DMS 273 treated with DMSO at 0.1 percent for 48 hours (cell line): ENCODE measurements around the gene JAK1.
A peak's percentile ranks its signal among the peaks of the same experiment; 100 is the strongest.
"Not testable (repeated sequence)": the region's sequence is repeated elsewhere in the genome, so short reads cannot be mapped to it uniquely, and the experiment has no call there.

Experiments
- DNase-seq: peaks from one replicate; lab custom pipeline; 2025; lab: John Stamatoyannopoulos, UW

The JAK1 gene

GRCh38 chr1:64921771-64922170 lies 44.6 kb downstream of the JAK1 start:
- no peak for DNase-seq

GRCh38 chr1:64920941-64921589 lies 45.3 kb downstream of the JAK1 start:
- DNase-seq, result no peak

- not testable (repeated sequence) for DNase-seq
Measured at GRCh38 chr1:64919120-64919519, 47.2 kb downstream of the JAK1 start.

- DNase-seq, result no peak
Measured at GRCh38 chr1:64917907-64918306, 48.4 kb downstream of the JAK1 start.

DNA sequence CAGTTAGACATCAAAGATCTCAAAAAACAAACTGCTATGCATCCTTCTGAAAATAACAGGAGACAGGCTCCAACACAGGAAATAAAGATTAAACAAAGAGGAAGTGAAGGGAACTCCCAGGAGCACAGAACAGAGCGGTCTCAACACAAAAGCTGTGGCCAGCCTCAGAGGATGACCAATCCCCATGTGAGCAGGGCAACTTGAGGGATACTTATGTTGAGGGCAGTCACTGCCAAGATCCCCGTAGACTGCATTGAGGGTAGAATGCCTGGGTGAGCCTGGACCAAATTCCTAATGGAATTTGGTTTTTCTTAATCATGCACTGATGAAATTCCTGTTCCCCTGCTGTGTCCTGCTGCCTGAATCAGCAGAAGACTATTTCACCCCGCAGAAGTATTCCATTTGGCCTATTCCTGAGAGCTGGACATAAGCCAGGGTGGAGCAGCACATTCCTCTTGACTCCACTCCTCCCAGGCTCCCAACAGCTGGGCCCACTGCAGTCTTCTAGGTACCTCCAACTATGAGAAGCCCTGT lies 49.0 kb downstream of the JAK1 start:
- DNase-seq, result no peak

GRCh38 chr1:64915381-64916274 lies 50.7 kb downstream of the JAK1 start:
- DNase-seq, result no peak

GRCh38 chr1:64913361-64914015 lies 52.9 kb downstream of the JAK1 start:
- no peak for DNase-seq

DNA sequence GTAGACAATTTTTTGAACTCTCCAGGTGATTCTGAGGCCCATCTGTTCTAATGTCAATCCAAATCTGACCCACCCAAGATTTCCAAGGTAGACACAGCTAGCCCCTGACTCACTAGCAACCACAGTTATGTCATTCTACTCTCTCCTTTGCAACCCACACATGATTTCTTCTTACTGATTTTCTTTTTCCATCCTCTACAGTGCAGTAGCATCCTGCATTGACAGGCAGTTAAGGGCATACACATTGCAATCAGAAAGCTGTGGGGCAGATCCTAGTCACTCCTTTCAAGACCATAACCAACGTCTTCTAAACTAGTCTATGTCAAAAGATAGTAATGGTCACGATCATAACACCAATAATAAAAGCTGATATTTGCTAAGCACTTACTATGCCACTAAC lies 54.2 kb downstream of the JAK1 start:
- no peak for DNase-seq

DNA sequence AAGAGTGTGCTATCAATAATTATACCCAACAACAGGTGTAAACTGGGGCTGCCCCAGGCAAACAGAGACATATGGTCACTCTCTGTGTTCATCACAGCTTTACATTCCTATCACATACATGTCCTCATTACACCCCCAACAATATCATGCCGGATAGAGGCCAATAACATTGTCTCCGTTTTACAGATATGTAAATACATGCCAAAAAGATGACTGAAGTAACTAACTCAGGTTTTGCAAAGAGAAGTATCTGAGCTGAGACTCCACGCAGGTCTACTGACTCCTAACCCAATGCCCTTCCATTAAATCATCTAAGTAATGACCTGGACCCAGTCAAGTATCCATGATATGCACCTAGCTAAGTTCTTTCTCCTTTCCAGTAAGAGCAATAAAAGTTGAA lies 55.0 kb downstream of the JAK1 start:
- no peak for DNase-seq

- no peak for DNase-seq
Measured at GRCh38 chr1:64909031-64909430, 57.3 kb downstream of the JAK1 start.

DNA sequence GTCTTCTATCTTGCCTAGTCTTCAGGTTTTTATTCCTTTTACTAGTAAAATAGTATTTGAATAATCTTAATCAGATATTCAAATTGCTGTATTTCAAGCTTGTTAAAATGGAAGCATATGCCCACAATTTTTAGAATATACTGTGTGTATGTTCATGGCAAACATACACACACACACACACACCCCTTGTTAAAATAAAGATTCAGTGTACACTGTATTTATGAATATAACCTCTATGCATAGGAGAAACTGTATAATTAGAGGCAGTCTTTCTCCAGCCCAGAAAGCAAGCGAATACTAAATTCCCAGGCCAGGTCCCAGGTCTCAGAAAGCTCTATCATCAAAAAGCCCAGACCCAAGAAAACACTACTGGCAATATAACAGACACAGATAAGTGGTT lies 57.8 kb downstream of the JAK1 start:
- DNase-seq, result no peak

DNA sequence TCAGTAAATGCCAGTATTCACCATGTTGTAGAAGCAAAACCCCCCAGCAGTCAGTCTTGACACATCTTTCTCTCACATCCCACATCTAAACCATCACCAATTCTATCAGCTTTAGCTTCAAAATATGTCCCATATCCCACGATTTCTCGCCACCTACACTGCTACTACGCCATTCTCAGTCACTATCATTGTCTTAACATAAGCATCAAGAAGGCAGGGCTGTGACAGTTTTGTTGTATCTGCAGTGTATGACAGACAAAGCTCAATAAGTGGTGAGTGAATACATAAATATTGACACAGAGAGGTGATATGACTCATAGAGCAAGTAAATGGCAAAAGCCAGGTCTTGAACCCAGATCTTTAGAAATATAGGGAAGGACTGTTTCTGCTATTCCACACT lies 59.9 kb downstream of the JAK1 start:
- DNase-seq, result no peak

DNA sequence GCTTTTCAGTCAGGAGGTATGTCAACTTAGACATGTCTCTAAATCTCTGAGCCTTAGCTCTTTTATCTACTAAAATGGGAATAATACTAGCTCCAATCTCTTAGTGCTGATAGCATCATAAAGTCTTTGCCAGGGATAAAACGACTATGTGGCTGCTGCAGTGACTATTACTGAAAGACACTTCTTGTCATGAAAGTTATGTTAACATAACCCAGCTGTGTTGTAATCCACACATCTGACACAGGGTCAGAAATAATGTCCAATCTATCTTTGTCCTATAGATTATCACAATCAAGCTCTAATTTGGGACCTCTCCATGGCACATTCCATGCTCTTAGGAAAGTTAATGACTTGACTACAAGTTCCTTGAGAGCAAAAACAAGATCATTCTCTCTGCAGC lies 62.8 kb downstream of the JAK1 start:
- no peak for DNase-seq

DNA sequence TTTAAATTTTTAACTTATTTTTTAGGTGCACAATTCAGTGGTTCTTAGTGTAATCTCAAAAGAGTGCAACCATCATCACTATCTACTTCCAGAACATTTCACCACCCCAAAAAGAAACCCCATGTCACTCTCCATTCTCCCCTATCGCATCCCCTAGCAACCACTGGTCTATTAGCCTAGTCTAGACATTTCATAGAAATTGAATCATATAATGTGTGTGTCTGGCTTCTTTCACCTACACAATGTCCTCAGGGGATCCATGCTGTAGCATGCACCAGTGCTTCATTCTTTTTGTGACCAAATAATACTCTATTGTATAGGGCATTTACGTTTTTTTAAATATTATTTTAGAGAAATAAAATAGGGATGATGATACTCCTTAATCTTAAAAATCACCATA lies 64.7 kb downstream of the JAK1 start:
- no peak for DNase-seq

DNA sequence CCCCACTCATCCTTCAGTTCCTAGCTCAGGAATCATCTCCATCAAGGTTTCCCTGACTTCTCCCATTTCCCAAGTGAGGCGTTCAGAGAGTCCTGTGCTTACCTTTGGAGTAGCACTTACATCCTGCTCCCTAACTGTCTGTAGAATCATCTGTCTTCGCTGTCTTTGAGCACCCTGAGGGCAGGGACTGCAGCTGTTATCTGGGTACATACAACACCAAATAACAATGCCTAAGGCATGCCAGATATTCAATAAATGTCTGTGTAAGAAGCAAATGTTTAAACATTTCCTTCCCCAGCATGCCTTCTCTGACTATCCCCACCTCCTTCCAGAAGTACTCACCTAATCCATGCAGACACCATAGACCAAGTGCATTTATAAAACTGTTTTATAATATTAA lies 65.4 kb downstream of the JAK1 start:
- DNase-seq, result no peak

- DNase-seq, result peak; percentile 12
Measured at GRCh38 chr1:64898107-64898861, 68.1 kb downstream of the JAK1 start.

DNA sequence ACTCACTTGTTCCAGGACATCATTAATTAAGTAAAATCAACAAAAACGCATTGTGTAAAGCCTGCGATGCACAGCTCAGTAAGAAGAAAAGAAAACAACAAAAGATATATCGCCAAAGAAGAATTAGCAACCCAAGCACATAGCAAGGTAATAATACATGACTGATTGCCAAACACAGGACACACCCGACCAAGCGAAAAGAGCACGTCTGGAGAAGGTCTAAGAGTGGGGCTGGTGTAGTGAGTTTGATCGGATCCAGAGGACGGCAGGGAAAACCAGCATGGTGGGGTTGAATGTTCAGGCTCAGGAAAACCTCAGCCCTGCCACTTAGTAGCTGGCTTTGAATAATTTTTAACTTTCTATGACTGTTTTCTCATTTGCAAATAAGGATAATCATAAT lies 69.8 kb downstream of the JAK1 start:
- DNase-seq, result no peak

DNA sequence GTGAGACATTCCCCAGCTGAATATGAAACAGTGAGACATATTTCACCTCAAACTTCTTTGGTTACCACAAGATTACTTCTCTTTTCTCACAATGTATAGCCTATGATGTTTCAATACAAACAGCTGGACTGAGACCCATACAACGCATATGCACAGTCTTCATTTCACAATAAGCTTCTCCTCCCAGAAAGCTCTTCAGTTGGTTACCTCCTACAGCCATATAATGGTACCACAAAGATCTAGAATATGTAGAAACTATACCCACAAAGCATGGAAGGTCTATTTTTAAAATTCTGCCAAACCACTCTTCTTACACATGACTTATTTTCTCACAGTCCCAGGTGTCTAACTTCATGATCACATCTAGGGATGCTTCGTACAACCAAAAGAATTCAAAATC lies 70.8 kb downstream of the JAK1 start:
- no peak for DNase-seq

- DNase-seq, result no peak
Measured at GRCh38 chr1:64894438-64895196, 71.7 kb downstream of the JAK1 start.

GRCh38 chr1:64893921-64894320 lies 72.4 kb downstream of the JAK1 start:
- no peak for DNase-seq
